ENCODE measurements around the gene CENPO.

DNA sequence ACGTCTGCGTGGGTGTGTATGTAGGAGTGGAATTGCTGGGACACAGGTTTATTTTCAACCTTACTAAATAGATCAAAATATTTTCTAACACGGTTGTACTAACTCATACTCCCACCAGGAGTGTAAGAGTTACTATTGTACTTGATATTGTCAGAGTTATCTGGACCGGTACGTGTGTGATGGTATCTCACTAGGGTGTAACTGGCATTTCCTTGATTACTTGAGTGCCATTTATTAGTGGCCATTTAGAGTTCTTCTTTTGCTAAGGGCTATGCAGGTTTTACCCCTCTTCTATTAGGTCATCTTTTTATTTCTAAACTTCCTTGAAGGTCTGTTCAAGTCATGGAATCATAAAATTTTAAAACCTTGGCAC is 33.5 kb downstream of the CENPO start:
- TF ChIP-seq ZNF274 (IDR thresholded peaks at IDR 0.05; ENCODE audit: low read depth, low read length) (no peak), YY1 (IDR thresholded peaks at IDR 0.05; ENCODE audit: insufficient read depth, insufficient read length) (no peak), SUZ12 (IDR thresholded peaks at IDR 0.05; ENCODE audit: extremely low read depth, insufficient read depth, insufficient read length) (no peak)
